ENCODE measurements around the gene RIC8B. TPM values are rescaled to one million over a fixed set of nuclear protein-coding genes. Genes with fewer than 3 reads are reported as not detected.

Gene RIC8B
- total and polyA plus RNA-seq, 2 of the 8 experiments (the other 6 are each of a cell fraction or from before 2014, with no cell fraction given): 8.2 to 25.3 TPM

GRCh38 chr12:106816231-106816630 is 41.7 kb downstream of the RIC8B start:
- Histone ChIP-seq H3K4me3 (ENCODE audit: extremely low read depth in 1 of 4, insufficient read depth in 2 of 4, low read depth in 3 of 4, low read length in 4 of 4) (no peak overlapping the region; a peak in 1 of 8 replicates), H3K56ac (replicated peaks; ENCODE audit: insufficient read length, low read depth, low read length) (no peak overlapping the region), H4K20me1 (replicated peaks in 1 of 2; ENCODE audit: control insufficient read depth in 1 of 2, insufficient read depth in 2 of 2, low read length in 2 of 2) (peaks cover 0 to 2% of the 10 kb centered on the region in 2 experiments), H2BK5ac (ENCODE audit: low read depth, low read length) (no peak overlapping the region), H3K14ac (ENCODE audit: insufficient read length) (no peak overlapping the region), H4K8ac (ENCODE audit: extremely low read depth, insufficient read depth, low read length) (no peak overlapping the region), H4K5ac (ENCODE audit: insufficient read length, low read depth, low read length) (no peak overlapping the region), H3K4ac (replicated peaks; ENCODE audit: insufficient read length, low read depth, low read length) (no peak overlapping the region), H3K18ac (ENCODE audit: extremely low read depth, low read length) (no peak overlapping the region), H4K91ac (replicated peaks; ENCODE audit: insufficient read length, low read length) (no peak overlapping the region), H3K23ac (ENCODE audit: insufficient read length) (no peak overlapping the region), H3K4me2 (ENCODE audit: insufficient read depth in 1 of 2, low read depth in 2 of 2, low read length in 2 of 2) (no peak overlapping the region), H2AK5ac (ENCODE audit: low read depth, low read length) (no peak overlapping the region), H2BK12ac (ENCODE audit: low read depth, low read length) (no peak overlapping the region), H3K27ac (ENCODE audit: low read depth, low read length) (no peak overlapping the region), H2BK15ac (ENCODE audit: low read length) (no peak overlapping the region), H3K79me1 (ENCODE audit: low read depth, low read length) (peaks cover 4% of the 10 kb centered on the region; the same call in 1 of the 2 replicates), H2BK20ac (ENCODE audit: low read length) (no peak overlapping the region), H3K23me2 (ENCODE audit: low read depth, low read length) (no peaks in the 10 kb centered on the region), H3K4me1 (replicated peaks in 1 of 4; ENCODE audit: control insufficient read depth in 3 of 4, insufficient read depth in 4 of 4, low read length in 3 of 4) (peaks cover 0 to 6% (median 3%) of the 10 kb centered on the region in 4 experiments; a peak in 3 of 7 replicates), H3K27me3 (replicated peaks in 1 of 4; ENCODE audit: control insufficient read depth in 3 of 4, extremely low read depth in 1 of 4, insufficient read depth in 3 of 4, low read length in 3 of 4) (no peaks in the 10 kb centered on the region), H3K9me3 (ENCODE audit: insufficient read depth in 2 of 2, low read depth in 1 of 2, low read length in 1 of 2) (no peaks in the 10 kb centered on the region), H3K9ac (replicated peaks in 1 of 4; ENCODE audit: extremely low read depth in 1 of 4, low read depth in 3 of 4, low read length in 3 of 4) (no peak overlapping the region), H3K79me2 (ENCODE audit: control insufficient read depth in 1 of 2, insufficient read depth in 2 of 2, low read length in 2 of 2) (no peaks in the 10 kb centered on the region; a peak in 2 of 4 replicates), H2BK120ac (replicated peaks; ENCODE audit: low read depth, low read length) (no peak overlapping the region), H3K36me3 (ENCODE audit: control insufficient read depth in 2 of 4, insufficient read depth in 4 of 4, low read length in 3 of 4) (peaks cover 0 to 19% (median 4%) of the 10 kb centered on the region in 4 experiments; a peak in 5 of 8 replicates), H2AFZ (ENCODE audit: low read length) (no peak overlapping the region)
- 92% methylated on average over 2 of the region's 2 CpGs; no CpG with 5 or more reads in 1 of the 2 experiments for WGBS, 2 experiments (ENCODE audit: extremely low coverage in 1 of 2, insufficient coverage in 1 of 2, insufficient read length in 1 of 2, insufficient replicate concordance in 2 of 2, low coverage in 1 of 2, low lambda C conversion rate in 2 of 2, missing lambda C conversion rate in 1 of 2)
- ChIA-PET CTCF (ENCODE audit: partially characterized antibody) (interaction anchor here (1.2 to 2.7 kb wide), 3 partner anchors 26 to 103 kb away, joined by 3 to 7 read pairs (median 7); no protein-coding TSS in a partner anchor), POLR2A (ENCODE audit: partially characterized antibody) (interaction anchor here (0.9 kb wide), 1 partner anchor 9 kb away, joined by 5 read pairs; no protein-coding TSS in a partner anchor)
- DNase-seq (ENCODE audit: low read depth in 1 of 2, low spot score in 2 of 2): no peak
- FAIRE-seq: no peak
- TF ChIP-seq ASH2L (IDR thresholded peaks at IDR 0.05; ENCODE audit: low read length) (no peak), GABPA (IDR thresholded peaks at IDR 0.05; ENCODE audit: borderline replicate concordance, insufficient read depth, low read length) (no peak), SAP30 (IDR thresholded peaks at IDR 0.05; ENCODE audit: insufficient read depth, insufficient replicate concordance, low read length) (no peak), RAD21 (IDR thresholded peaks at IDR 0.05 in 1 of 2, conservative IDR thresholded peaks at IDR 0.05 in 1 of 2; ENCODE audit: low read depth in 2 of 2, low read length in 2 of 2) (no peak), GTF2F1 (IDR thresholded peaks at IDR 0.05; ENCODE audit: borderline replicate concordance, low read depth, low read length) (no peak), POU5F1 (IDR thresholded peaks at IDR 0.05; ENCODE audit: low read depth, low read length) (no peak), TBP (IDR thresholded peaks at IDR 0.05; ENCODE audit: low read depth, low read length) (no peak), RFX5 (IDR thresholded peaks at IDR 0.05; ENCODE audit: borderline replicate concordance, low read depth, low read length) (no peak), SRF (IDR thresholded peaks at IDR 0.05; ENCODE audit: low read depth, low read length) (no peak), TAF7 (optimal IDR thresholded peaks at IDR 0.05; ENCODE audit: borderline replicate concordance, low read depth, low read length) (no peak), SIN3A (conservative IDR thresholded peaks at IDR 0.05 in 1 of 2, IDR thresholded peaks at IDR 0.05 in 1 of 2; ENCODE audit: low read depth in 1 of 2, low read length in 2 of 2) (no peak), TAF1 (IDR thresholded peaks at IDR 0.05; ENCODE audit: low read depth, low read length) (no peak), RBBP5 (IDR thresholded peaks at IDR 0.05; ENCODE audit: borderline replicate concordance, low read depth, low read length) (no peak)
